Measurements from ENCODE around the gene PIAS1. TPM values are rescaled to one million over a fixed set of nuclear protein-coding genes. Genes with fewer than 3 reads are reported as not detected.

PIAS1 gene
- total and polyA plus RNA-seq, 2 donors from 2014 or later: 10.6 to 44.3 TPM

GRCh38 chr15:68188647-68189046, 134.5 kb downstream of the PIAS1 start:
- H3K4me1 ChIP-seq (ENCODE audit: control insufficient read depth in 2 of 3, insufficient read depth in 2 of 3, low read depth in 1 of 3, low read length in 3 of 3): peaks cover 0 to 3% (median 3%) of the 10 kb centered on the region in 3 donors
- no peaks in the 10 kb centered on the region for H3K27me3 ChIP-seq (ENCODE audit: control insufficient read depth, insufficient read depth, low read length)
- peaks cover 1 to 21% (median 17%) of the 10 kb centered on the region in 3 donors for H3K36me3 ChIP-seq (ENCODE audit: control insufficient read depth in 2 of 3, insufficient read depth in 3 of 3, low read length in 3 of 3)
- no peaks in the 10 kb centered on the region for H3K9me3 ChIP-seq (ENCODE audit: control insufficient read depth in 2 of 3, insufficient read depth in 1 of 3, low read length in 3 of 3)
- intact Hi-C loops (cut with DNase I): no loop called here
- no peak for TF ChIP-seq CTCF (IDR thresholded peaks at IDR 0.05; ENCODE audit: borderline replicate concordance, extremely low read depth, insufficient read depth)
- H3K4me3 ChIP-seq (ENCODE audit: low read length in 3 of 3): no peak overlapping the region
- FAIRE-seq (no peak), DNase-seq (no peak)
- H3K9ac ChIP-seq (ENCODE audit: low read length in 3 of 3): no peak overlapping the region
- no peak overlapping the region for H3K27ac ChIP-seq (ENCODE audit: low read depth in 2 of 2, low read length in 2 of 2)

GRCh38 chr15:68190048-68190447, 135.9 kb downstream of the PIAS1 start:
- Histone ChIP-seq H3K4me1 (ENCODE audit: control insufficient read depth in 2 of 3, insufficient read depth in 2 of 3, low read depth in 1 of 3, low read length in 3 of 3) (peaks cover 0 to 3% (median 3%) of the 10 kb centered on the region in 3 donors), H3K27ac (ENCODE audit: low read depth in 2 of 2, low read length in 2 of 2) (no peak overlapping the region), H3K9ac (ENCODE audit: low read length in 3 of 3) (no peak overlapping the region), H3K27me3 (ENCODE audit: control insufficient read depth, insufficient read depth, low read length) (no peaks in the 10 kb centered on the region), H3K4me3 (ENCODE audit: low read length in 3 of 3) (no peak overlapping the region), H3K36me3 (ENCODE audit: control insufficient read depth in 2 of 3, insufficient read depth in 3 of 3, low read length in 3 of 3) (peaks cover 0 to 16% (median 9%) of the 10 kb centered on the region in 3 donors), H3K9me3 (ENCODE audit: control insufficient read depth in 2 of 3, insufficient read depth in 1 of 3, low read length in 3 of 3) (no peaks in the 10 kb centered on the region)
- intact Hi-C loops (cut with DNase I): no loop called here
- no peak for TF ChIP-seq CTCF (IDR thresholded peaks at IDR 0.05; ENCODE audit: borderline replicate concordance, extremely low read depth, insufficient read depth)
- FAIRE-seq (no peak), DNase-seq (no peak)

GRCh38 chr15:68191555-68191954, 137.4 kb downstream of the PIAS1 start:
- H3K36me3 ChIP-seq (ENCODE audit: control insufficient read depth in 2 of 3, insufficient read depth in 3 of 3, low read length in 3 of 3): peaks cover 0 to 13% (median 9%) of the 10 kb centered on the region in 3 donors
- no peaks in the 10 kb centered on the region for H3K9me3 ChIP-seq (ENCODE audit: control insufficient read depth in 2 of 3, insufficient read depth in 1 of 3, low read length in 3 of 3)
- no peak for TF ChIP-seq CTCF (IDR thresholded peaks at IDR 0.05; ENCODE audit: borderline replicate concordance, extremely low read depth, insufficient read depth)
- no peak overlapping the region for H3K27ac ChIP-seq (ENCODE audit: low read depth in 2 of 2, low read length in 2 of 2)
- H3K9ac ChIP-seq (ENCODE audit: low read length in 3 of 3): no peak overlapping the region
- FAIRE-seq (no peak), DNase-seq (no peak)
- no peak overlapping the region for H3K4me3 ChIP-seq (ENCODE audit: low read length in 3 of 3)
- peaks cover 0 to 3% (median 3%) of the 10 kb centered on the region in 3 donors for H3K4me1 ChIP-seq (ENCODE audit: control insufficient read depth in 2 of 3, insufficient read depth in 2 of 3, low read depth in 1 of 3, low read length in 3 of 3)
- intact Hi-C loops (cut with DNase I): no loop called here
- no peaks in the 10 kb centered on the region for H3K27me3 ChIP-seq (ENCODE audit: control insufficient read depth, insufficient read depth, low read length)

GRCh38 chr15:68192117-68192516, 138.0 kb downstream of the PIAS1 start:
- intact Hi-C loops (cut with DNase I): no loop called here
- Histone ChIP-seq H3K9ac (ENCODE audit: low read length in 3 of 3) (no peak overlapping the region), H3K4me1 (ENCODE audit: control insufficient read depth in 2 of 3, insufficient read depth in 2 of 3, low read depth in 1 of 3, low read length in 3 of 3) (peaks cover 0 to 3% (median 3%) of the 10 kb centered on the region in 3 donors), H3K27ac (ENCODE audit: low read depth in 2 of 2, low read length in 2 of 2) (no peak overlapping the region), H3K36me3 (ENCODE audit: control insufficient read depth in 2 of 3, insufficient read depth in 3 of 3, low read length in 3 of 3) (peaks cover 0 to 13% (median 9%) of the 10 kb centered on the region in 3 donors), H3K4me3 (ENCODE audit: low read length in 3 of 3) (no peak overlapping the region), H3K27me3 (ENCODE audit: control insufficient read depth, insufficient read depth, low read length) (no peaks in the 10 kb centered on the region), H3K9me3 (ENCODE audit: control insufficient read depth in 2 of 3, insufficient read depth in 1 of 3, low read length in 3 of 3) (no peaks in the 10 kb centered on the region)
- FAIRE-seq (no peak), DNase-seq (no peak)
- TF ChIP-seq CTCF (IDR thresholded peaks at IDR 0.05; ENCODE audit: borderline replicate concordance, extremely low read depth, insufficient read depth): no peak
